Lower leg skin (tissue), 4 donors: Measurements from ENCODE around the gene CTNND2. TPM values are rescaled to one million over a fixed set of nuclear protein-coding genes. Genes with fewer than 3 reads are reported as not detected.

Source experiments
- DNase-seq, 2 donors: peaks; one replicate each; pipeline ENCODE4 v3.0.0-alpha.2; 2019; ENCODE audit warnings: low spot score in 2 of 2
- H3K4me3 ChIP-seq: fragments of 200-600 bp; sonication (generic); 2 replicates; pipeline ENCODE4 v1.5.1; 2017; ENCODE audit warnings: mild to moderate bottlenecking, low read depth; ENCODE audit not compliant: poor library complexity, severe bottlenecking
- POLR2A ChIP-seq, 2 donors: fragments of 450-650 bp; IDR thresholded peaks; one replicate each; pipeline ENCODE4 v1.6.1; 2016 to 2017; ENCODE audit warnings: antibody characterized with exemption in 2 of 2, mild to moderate bottlenecking in 1 of 2, moderate library complexity in 1 of 2
- WGBS, 2 donors: methylation state at CpG; one replicate each; pipeline ENCODE4 v1.1.5; 2018; 5-methylcytosine and 5-hydroxymethylcytosine counted together
- intact Hi-C: fragments of 100-400 bp; cut with DNase I; formaldehyde crosslinking; loops from one replicate; pipeline ENCODE4 v1.15.0; 2023; ENCODE audit warnings: low total_unique reads
- total RNA-seq, 4 donors: library from RNA; depleted of rRNA; stranded (reverse); fragments of >200 nt; gene quantifications; one replicate each; pipeline ENCODE4 v1.1.0, GENCODE V29; 2016
- TF ChIP-seq, protein P1 (sequence below), 3 donors: fragments of 450-650 bp; IDR thresholded peaks; one replicate each; pipeline ENCODE4 v1.5.1; 2016; ENCODE audit warnings: antibody characterized with exemption in 3 of 3, mild to moderate bottlenecking in 3 of 3, moderate library complexity in 2 of 3

The CTNND2 gene
- total RNA-seq, 4 donors from 2014 or later: 0.21 to 2.9 (median 0.55) TPM

DNA sequence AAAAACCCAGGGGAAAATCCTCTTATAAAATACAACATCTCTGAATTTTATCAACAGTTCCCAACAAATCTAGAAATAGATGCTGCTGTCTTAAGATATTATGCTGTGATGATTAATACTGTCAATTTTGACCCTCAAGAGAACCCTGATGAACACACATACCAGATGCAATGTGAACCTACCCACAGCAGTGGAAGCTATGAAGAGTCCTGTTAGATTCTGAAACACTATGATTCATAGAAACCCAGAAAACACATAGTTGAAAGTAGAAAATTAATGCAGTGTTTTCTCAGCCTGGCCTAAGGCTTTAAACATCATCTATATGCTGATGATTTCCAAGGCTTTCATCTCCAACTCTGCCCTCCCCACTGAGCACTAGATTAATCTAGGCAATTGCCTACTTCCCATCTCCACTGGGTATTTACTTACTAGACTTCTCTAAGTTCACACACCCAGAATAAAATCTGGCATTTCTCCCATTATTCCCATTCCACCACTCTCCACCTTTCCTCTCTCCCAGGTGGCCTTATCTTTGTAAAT lies 296.2 kb downstream of the CTNND2 start:
- DNase-seq: no peak
- TF ChIP-seq, protein P1, sequence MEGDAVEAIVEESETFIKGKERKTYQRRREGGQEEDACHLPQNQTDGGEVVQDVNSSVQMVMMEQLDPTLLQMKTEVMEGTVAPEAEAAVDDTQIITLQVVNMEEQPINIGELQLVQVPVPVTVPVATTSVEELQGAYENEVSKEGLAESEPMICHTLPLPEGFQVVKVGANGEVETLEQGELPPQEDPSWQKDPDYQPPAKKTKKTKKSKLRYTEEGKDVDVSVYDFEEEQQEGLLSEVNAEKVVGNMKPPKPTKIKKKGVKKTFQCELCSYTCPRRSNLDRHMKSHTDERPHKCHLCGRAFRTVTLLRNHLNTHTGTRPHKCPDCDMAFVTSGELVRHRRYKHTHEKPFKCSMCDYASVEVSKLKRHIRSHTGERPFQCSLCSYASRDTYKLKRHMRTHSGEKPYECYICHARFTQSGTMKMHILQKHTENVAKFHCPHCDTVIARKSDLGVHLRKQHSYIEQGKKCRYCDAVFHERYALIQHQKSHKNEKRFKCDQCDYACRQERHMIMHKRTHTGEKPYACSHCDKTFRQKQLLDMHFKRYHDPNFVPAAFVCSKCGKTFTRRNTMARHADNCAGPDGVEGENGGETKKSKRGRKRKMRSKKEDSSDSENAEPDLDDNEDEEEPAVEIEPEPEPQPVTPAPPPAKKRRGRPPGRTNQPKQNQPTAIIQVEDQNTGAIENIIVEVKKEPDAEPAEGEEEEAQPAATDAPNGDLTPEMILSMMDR (IDR thresholded peaks at IDR 0.05): no peak
- TF ChIP-seq POLR2A (IDR thresholded peaks at IDR 0.05): no peak
- H3K4me3 ChIP-seq: no peak overlapping the region
- intact Hi-C loops: no loop called here

DNA sequence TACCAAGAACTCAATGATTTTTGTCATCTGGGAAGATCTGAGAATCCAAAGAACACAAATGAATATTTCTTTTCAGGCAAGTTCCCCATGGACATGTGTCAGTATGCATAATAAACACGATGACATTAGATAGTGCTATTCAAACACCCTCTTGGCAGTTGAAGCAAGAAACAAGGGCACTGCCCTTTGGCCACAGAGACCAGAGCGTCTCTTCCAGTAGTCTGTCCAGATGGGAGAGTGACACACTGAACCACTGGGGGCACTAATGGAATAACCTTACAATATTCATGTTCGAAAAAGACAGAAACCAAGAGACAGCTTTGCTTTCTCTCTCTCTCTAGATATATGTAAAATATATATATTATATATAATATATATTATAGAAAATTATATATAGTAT lies 301.9 kb downstream of the CTNND2 start:
- TF ChIP-seq, protein P1 (IDR thresholded peaks at IDR 0.05): no peak
- TF ChIP-seq POLR2A (IDR thresholded peaks at IDR 0.05): no peak
- no peak overlapping the region for H3K4me3 ChIP-seq
- DNase-seq: no peak
- WGBS, 2 donors: 75 to 79% methylated on average over 3 of the region's 3 CpGs
- intact Hi-C loops: no loop called here

DNA sequence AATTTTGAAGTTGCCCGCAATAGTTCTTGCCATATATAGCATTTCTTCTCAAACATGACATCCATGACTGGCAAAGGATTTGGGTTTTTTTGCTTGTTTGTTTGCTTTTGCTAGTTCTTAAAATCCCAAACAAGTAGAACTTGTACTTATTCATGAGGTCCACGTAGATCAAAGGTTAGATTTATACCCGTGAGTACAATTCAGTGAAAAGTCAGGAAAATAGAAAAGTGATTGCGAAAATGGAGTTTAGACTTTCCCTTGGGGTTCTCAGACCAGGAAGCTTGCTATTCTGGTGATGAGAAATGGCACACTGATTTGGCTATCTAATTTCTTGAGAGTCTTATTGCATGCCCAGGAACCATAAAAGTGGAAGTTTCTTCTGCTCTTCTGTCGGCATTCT lies 304.7 kb downstream of the CTNND2 start:
- intact Hi-C loops: no loop called here
- TF ChIP-seq POLR2A (IDR thresholded peaks at IDR 0.05): no peak
- TF ChIP-seq, protein P1 (IDR thresholded peaks at IDR 0.05): no peak
- 86 to 90% methylated on average over 5 of the region's 5 CpGs for WGBS, 2 donors

DNA sequence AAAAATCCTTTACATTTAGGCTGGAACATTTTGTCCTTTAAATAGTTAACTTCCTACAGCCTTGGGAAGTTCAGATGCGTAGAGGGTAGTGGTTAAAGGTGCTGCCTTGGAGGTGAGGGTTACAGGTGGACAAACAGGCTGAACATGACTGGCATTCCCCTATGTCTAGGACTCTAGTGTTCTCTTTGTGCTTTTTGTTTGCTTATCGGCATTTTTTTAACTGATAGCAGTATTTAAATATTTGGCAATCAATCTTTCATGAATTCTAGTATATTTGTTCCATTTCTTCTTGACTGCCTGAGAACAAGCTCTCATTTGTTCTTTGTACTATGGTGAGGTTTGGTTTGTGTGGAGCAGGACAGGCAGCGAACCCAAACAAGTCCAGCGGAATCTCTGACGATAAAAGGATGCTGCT lies 307.6 kb downstream of the CTNND2 start:
- intact Hi-C loops: no loop called here
- no peak for DNase-seq
- 69 to 75% methylated on average over 5 of the region's 5 CpGs for WGBS, 2 donors

More for the DNA sequence above, 304.7 kb downstream of the CTNND2 start:
- no peak for DNase-seq
- H3K4me3 ChIP-seq: no peak overlapping the region

DNA sequence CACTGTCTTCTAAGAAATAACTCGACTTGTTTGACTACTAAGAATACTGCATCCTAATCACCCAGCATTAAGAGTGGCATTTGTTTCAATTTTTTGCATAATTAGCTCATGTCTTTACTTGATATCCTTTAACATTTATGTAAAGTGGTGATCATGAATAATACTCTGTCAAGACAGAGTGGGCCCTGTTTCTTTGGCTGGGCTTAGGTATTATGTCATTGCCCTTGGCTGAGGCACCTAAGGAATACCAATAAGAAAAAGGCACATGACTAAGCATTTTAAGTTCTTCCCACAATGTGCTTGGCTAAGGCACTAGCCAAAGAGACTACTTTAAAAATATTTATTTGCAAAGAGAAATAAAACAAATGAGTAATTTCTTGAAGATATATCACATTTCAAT lies 308.1 kb downstream of the CTNND2 start:
- no peak for DNase-seq
- H3K4me3 ChIP-seq: no peak overlapping the region
- intact Hi-C loops: no loop called here
- WGBS, 2 donors: 20 to 26% methylated on average over 1 of the region's 1 CpG
- no peak for TF ChIP-seq POLR2A (IDR thresholded peaks at IDR 0.05)
- TF ChIP-seq, protein P1 (IDR thresholded peaks at IDR 0.05): no peak

More for the DNA sequence above, 307.6 kb downstream of the CTNND2 start:
- H3K4me3 ChIP-seq: no peak overlapping the region
- TF ChIP-seq, protein P1 (IDR thresholded peaks at IDR 0.05): no peak
- TF ChIP-seq POLR2A (IDR thresholded peaks at IDR 0.05): no peak

DNA sequence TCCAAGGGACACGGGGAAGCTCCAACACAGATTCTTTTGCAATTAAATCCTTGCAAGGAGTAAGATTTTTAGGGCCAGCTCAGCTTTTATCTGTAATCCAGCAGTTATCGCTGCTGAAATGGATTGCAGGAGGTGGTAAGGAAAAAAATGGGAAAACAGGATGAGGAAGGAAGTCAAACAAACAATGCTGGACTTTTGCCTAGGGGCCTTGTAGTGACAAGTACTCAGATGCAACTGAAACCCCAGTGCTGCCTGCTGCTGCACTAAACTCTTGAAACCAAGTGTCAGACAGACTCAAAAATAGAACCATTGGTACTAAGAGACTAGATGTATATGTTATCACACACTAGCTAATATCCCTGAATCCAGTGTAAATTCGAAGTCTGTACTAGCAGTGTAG lies 309.2 kb downstream of the CTNND2 start:
- intact Hi-C loops: no loop called here
- 27 to 33% methylated on average over 3 of the region's 3 CpGs for WGBS, 2 donors
- no peak for DNase-seq
- no peak overlapping the region for H3K4me3 ChIP-seq
- TF ChIP-seq, protein P1 (IDR thresholded peaks at IDR 0.05): no peak
- no peak for TF ChIP-seq POLR2A (IDR thresholded peaks at IDR 0.05)
